Transverse colon (tissue), 4 donors: ENCODE results near the gene ZNF385D. TPM values are rescaled to one million over a fixed set of nuclear protein-coding genes. Genes with fewer than 3 reads are reported as not detected.

Source experiments
- DNase-seq: peaks from one replicate; pipeline ENCODE4 v3.0.0-alpha.2; 2019
- H3K27ac ChIP-seq, 4 donors: fragments of 200-600 bp; sonication (generic); 2 replicates each; pipeline ENCODE4 v1.5.1; 2016 to 2018; ENCODE audit warnings: inconsistent platforms in 4 of 4
- H3K27me3 ChIP-seq: fragments of 200-600 bp; sonication (generic); 2 replicates; pipeline ENCODE4 v1.5.1; 2017; ENCODE audit warnings: inconsistent platforms
- H3K36me3 ChIP-seq, 4 donors: fragments of 200-600 bp; sonication (generic); 2 replicates each; pipeline ENCODE4 v1.5.1; 2017 to 2019; ENCODE audit warnings: inconsistent platforms in 4 of 4
- H3K4me1 ChIP-seq, 4 donors: fragments of 200-600 bp; sonication (generic); 2 replicates each; pipeline ENCODE4 v1.5.1; 2017 to 2020; ENCODE audit warnings: inconsistent platforms in 4 of 4
- H3K4me3 ChIP-seq, 4 donors: fragments of 200-600 bp; sonication (generic); 1 replicate in 1 of 4; 2 replicates in 3 of 4; pipeline versions ENCODE4 v1.5.1 to v1.6.1; 2017 to 2019; ENCODE audit warnings: inconsistent platforms in 4 of 4
- H3K9me3 ChIP-seq, 2 donors: fragments of 200-600 bp; sonication (generic); 2 replicates each; pipeline ENCODE4 v1.5.1; 2017 to 2019; ENCODE audit warnings: inconsistent platforms in 2 of 2
- CTCF ChIP-seq, 5 experiments: fragments of 200-600 bp in 3 of 5; fragments of 450-650 bp in 2 of 5; sonication (generic) in 3 of 5; IDR thresholded peaks; 1 replicate in 2 of 5; 2 replicates in 3 of 5; pipeline ENCODE4 v1.5.1; 2016 to 2017; ENCODE audit warnings: antibody characterized with exemption in 5 of 5, inconsistent platforms in 3 of 5, mild to moderate bottlenecking in 2 of 5, moderate library complexity in 1 of 5
- EP300 ChIP-seq: sonication (generic); formaldehyde crosslinking; IDR thresholded peaks from one replicate; pipeline ENCODE4 v1.6.1; 2017; ENCODE audit warnings: antibody characterized with exemption, low read depth
- POLR2A ChIP-seq: fragments of 450-650 bp; IDR thresholded peaks from one replicate; pipeline ENCODE4 v1.6.1; 2016; ENCODE audit warnings: antibody characterized with exemption, mild to moderate bottlenecking, moderate library complexity
- POLR2AphosphoS5 ChIP-seq, 3 donors: sonication (generic); formaldehyde crosslinking; IDR thresholded peaks; one replicate each; pipeline ENCODE4 v1.6.1; 2016; ENCODE audit warnings: antibody characterized with exemption in 3 of 3
- WGBS, 2 donors: methylation state at CpG; one replicate each; pipeline ENCODE4 v1.1.5; 2018; ENCODE audit warnings: low coverage in 1 of 2; 5-methylcytosine and 5-hydroxymethylcytosine counted together
- in situ Hi-C, 4 donors: fragments of 200-750 bp; cut with MboI; loops; one replicate each; pipeline versions ENCODE4 v1.15.0 to v1.15.1; 2017; ENCODE audit warnings: low sequenced_read_pairs in 3 of 4, low pct_ligation_motif_present in 1 of 4, low pct_unique_long_range_greater_than_20kb in 1 of 4
- intact Hi-C: fragments of 100-400 bp; cut with DNase I; formaldehyde crosslinking; loops from one replicate; pipeline ENCODE4 v1.15.1; 2023; ENCODE audit warnings: low total_unique reads
- total RNA-seq, 4 donors: library from RNA; depleted of rRNA; stranded (reverse); fragments of >200 nt; gene quantifications; one replicate each; pipeline ENCODE4 v1.1.0, GENCODE V29; 2016

ZNF385D gene
- total RNA-seq, 4 donors from 2014 or later: 0.40 to 0.75 (median 0.52) TPM

- DNase-seq: no peak
- intact Hi-C loops: no loop called here
- Histone ChIP-seq H3K27ac (no peak overlapping the region), H3K4me1 (no peaks in the 10 kb centered on the region), H3K4me3 (no peak overlapping the region), H3K27me3 (no peaks in the 10 kb centered on the region), H3K36me3 (no peaks in the 10 kb centered on the region), H3K9me3 (peaks cover 0 to 5% of the 10 kb centered on the region in 2 donors)
- TF ChIP-seq CTCF (IDR thresholded peaks at IDR 0.05): no peak
- TF ChIP-seq EP300: no peak
- TF ChIP-seq POLR2AphosphoS5 (IDR thresholded peaks at IDR 0.05): no peak
- no peak for TF ChIP-seq POLR2A
- WGBS, 2 donors: 82 to 95% methylated on average over 6 of the region's 6 CpGs
- in situ Hi-C loops: no loop called here
Observed at GRCh38 chr3:21718943-21719591, 31.9 kb downstream of the ZNF385D start.

- H3K27me3 ChIP-seq: no peaks in the 10 kb centered on the region
- H3K4me1 ChIP-seq: no peaks in the 10 kb centered on the region
- no peak overlapping the region for H3K4me3 ChIP-seq
- WGBS, 2 donors: 83 to 86% methylated on average over 3 of the region's 3 CpGs
- no peak overlapping the region for H3K27ac ChIP-seq
- no peak for TF ChIP-seq CTCF (IDR thresholded peaks at IDR 0.05)
- no peak for TF ChIP-seq POLR2A
- no peak for TF ChIP-seq POLR2AphosphoS5 (IDR thresholded peaks at IDR 0.05)
- no peak for TF ChIP-seq EP300
- in situ Hi-C loops: no loop called here
- H3K9me3 ChIP-seq: peaks cover 0 to 5% of the 10 kb centered on the region in 2 donors
- intact Hi-C loops: no loop called here
- H3K36me3 ChIP-seq: no peaks in the 10 kb centered on the region
- DNase-seq: no peak
Observed at GRCh38 chr3:21718161-21718765, 32.7 kb downstream of the ZNF385D start.

- Histone ChIP-seq H3K9me3 (peaks cover 0 to 2% of the 10 kb centered on the region in 2 donors), H3K4me3 (no peak overlapping the region), H3K27me3 (no peaks in the 10 kb centered on the region), H3K4me1 (no peaks in the 10 kb centered on the region), H3K36me3 (no peaks in the 10 kb centered on the region), H3K27ac (no peak overlapping the region)
- TF ChIP-seq POLR2A: no peak
- TF ChIP-seq CTCF (IDR thresholded peaks at IDR 0.05): no peak
- no peak for TF ChIP-seq POLR2AphosphoS5 (IDR thresholded peaks at IDR 0.05)
- TF ChIP-seq EP300: no peak
- no peak for DNase-seq
- 18 to 46% methylated on average over 2 of the region's 2 CpGs for WGBS, 2 donors
- in situ Hi-C loops (no loop called here), intact Hi-C loops (no loop called here)
Observed at GRCh38 chr3:21715662-21716061, 35.3 kb downstream of the ZNF385D start.

DNA sequence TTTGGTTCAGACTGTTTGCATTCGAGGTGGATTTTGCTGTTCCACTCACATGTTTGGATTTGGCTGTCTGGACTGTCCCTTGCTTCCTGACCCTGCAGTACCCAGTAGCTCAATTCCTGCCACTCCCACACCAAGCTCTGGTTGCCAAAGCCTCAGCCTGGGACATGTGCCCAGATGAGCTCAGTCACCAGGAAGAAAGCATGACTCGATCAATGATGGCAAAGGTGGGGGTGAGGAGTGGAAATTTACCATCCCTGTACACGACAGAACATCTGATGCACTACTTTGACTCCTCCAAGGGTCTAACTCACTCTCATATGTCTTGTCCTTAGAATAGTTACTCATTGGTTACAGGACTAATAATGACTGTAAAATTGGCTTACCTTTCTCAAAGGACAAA is 45.2 kb downstream of the ZNF385D start:
- intact Hi-C loops (no loop called here), in situ Hi-C loops (no loop called here)
- 20 to 48% methylated on average over 1 to 3 of the region's 3 CpGs for WGBS, 2 donors
- Histone ChIP-seq H3K36me3 (no peaks in the 10 kb centered on the region), H3K27me3 (no peaks in the 10 kb centered on the region), H3K9me3 (no peaks in the 10 kb centered on the region), H3K4me3 (no peak overlapping the region), H3K27ac (no peak overlapping the region), H3K4me1 (no peaks in the 10 kb centered on the region)
- TF ChIP-seq POLR2A: no peak
- TF ChIP-seq POLR2AphosphoS5 (IDR thresholded peaks at IDR 0.05): no peak
- no peak for TF ChIP-seq EP300
- no peak for TF ChIP-seq CTCF (IDR thresholded peaks at IDR 0.05)
- DNase-seq: no peak
